Measurements from ENCODE around the gene LRRC25.

LRRC25 gene

DNA sequence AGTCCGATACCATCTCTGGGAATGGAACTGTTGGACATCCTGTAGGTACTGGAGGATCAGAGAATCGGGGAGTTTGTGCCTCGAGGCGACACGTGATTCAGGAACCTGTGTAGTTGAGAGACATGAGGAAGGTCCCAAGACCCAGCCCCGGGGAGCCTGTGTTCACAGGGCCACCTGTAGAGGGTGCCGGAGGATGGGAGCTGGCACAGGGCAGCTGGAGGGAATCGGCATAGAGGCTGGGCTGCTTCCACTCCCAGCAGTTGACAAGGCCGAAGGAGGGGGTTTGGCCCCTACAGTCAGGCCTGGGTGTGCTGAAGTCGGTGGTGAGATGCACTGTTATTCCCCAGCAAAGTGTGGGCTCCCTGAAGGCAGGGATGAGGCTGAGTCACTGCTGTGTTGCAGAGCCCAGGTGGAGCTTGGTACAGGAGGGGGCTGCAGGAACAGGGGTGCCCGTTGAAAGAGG lies 43.0 kb upstream of the LRRC25 start:
- H3K4me1 ChIP-seq (ENCODE audit: control insufficient read depth, low read depth, low read length), result peaks cover 12% of the 10 kb centered on the region
- no peaks in the 10 kb centered on the region for H3K9me3 ChIP-seq (ENCODE audit: control insufficient read depth, low read depth, low read length)
- H3K9ac ChIP-seq (ENCODE audit: low read length), result no peak overlapping the region
- H3K27me3 ChIP-seq (ENCODE audit: control insufficient read depth, insufficient read depth, low read length), result no peaks in the 10 kb centered on the region
- H3K4me3 ChIP-seq (ENCODE audit: low read length), result no peak overlapping the region
- H3K36me3 ChIP-seq (ENCODE audit: control insufficient read depth, low read depth, low read length), result peaks cover 5% of the 10 kb centered on the region
- H3K27ac ChIP-seq (ENCODE audit: low read length), result no peak overlapping the region

DNA sequence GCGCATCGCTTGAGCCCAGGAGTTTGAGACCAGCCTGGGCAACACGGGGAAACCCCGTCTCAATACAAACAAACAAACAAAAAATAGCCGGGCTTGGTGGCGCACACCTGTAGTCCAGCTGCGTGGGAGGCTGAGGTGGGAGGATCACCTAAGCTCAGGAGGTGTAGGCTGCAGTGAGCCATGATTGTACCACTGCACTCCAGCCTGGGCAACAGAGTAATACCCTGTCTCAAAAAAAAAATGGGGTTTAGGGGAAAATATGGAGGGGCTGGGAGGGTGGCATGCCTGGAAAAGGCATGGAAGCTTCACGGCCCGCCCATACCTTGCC lies 42.5 kb upstream of the LRRC25 start:
- no peak overlapping the region for H3K27ac ChIP-seq (ENCODE audit: low read length)

GRCh38 chr19:18439025-18439909 lies 41.8 kb upstream of the LRRC25 start:
- Histone ChIP-seq H3K4me1 (ENCODE audit: control insufficient read depth, low read depth, low read length) (peaks cover 16% of the 10 kb centered on the region), H3K27ac (ENCODE audit: low read length) (no peak overlapping the region), H3K4me3 (ENCODE audit: low read length) (no peak overlapping the region), H3K9ac (ENCODE audit: low read length) (no peak overlapping the region), H3K9me3 (ENCODE audit: control insufficient read depth, low read depth, low read length) (no peaks in the 10 kb centered on the region), H3K27me3 (ENCODE audit: control insufficient read depth, insufficient read depth, low read length) (no peaks in the 10 kb centered on the region), H3K36me3 (ENCODE audit: control insufficient read depth, low read depth, low read length) (peaks cover 12% of the 10 kb centered on the region)

More for the DNA sequence above, 42.5 kb upstream of the LRRC25 start:
- peaks cover 12% of the 10 kb centered on the region for H3K4me1 ChIP-seq (ENCODE audit: control insufficient read depth, low read depth, low read length)
- no peaks in the 10 kb centered on the region for H3K27me3 ChIP-seq (ENCODE audit: control insufficient read depth, insufficient read depth, low read length)
- H3K9me3 ChIP-seq (ENCODE audit: control insufficient read depth, low read depth, low read length), result no peaks in the 10 kb centered on the region
- H3K9ac ChIP-seq (ENCODE audit: low read length), result no peak overlapping the region
- no peak overlapping the region for H3K4me3 ChIP-seq (ENCODE audit: low read length)
- peaks cover 11% of the 10 kb centered on the region for H3K36me3 ChIP-seq (ENCODE audit: control insufficient read depth, low read depth, low read length)

DNA sequence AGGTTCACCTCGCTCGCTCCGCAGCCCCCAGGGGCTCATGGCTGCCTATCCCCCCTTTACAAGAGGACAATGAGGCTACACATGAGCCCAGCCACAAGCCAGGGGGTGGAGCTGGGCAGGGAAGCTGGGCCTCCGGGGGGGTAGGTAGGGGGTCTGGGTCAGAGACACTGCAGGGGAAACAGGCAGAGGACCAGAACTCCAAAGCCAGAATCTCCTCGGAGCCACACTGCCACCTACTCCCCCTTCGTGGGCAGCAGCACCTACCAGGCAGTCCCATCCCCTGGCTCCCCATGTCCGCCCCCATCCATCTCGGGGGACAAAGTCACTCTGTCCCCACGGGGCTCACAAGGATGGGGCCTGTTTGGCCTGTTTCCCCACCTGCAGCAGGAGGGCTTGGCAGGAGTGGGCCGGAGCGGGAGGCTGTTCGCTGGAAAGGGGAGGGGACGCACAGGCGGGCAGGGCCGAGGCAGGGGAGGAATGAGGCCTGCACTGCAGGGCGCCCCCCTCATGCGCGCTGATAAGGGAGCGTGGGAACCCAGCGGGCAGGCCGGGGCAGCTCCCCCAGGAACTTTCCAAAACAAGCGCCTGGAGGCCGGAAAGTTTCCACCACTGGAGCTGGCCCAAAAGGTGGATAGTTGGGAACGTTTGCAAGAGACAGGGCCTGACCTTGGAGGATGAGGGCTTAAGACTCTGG lies 41.1 kb upstream of the LRRC25 start:
- Histone ChIP-seq H3K9ac (ENCODE audit: low read length) (peak overlapping the region; percentile 13), H3K4me1 (ENCODE audit: control insufficient read depth, low read depth, low read length) (peaks cover 16% of the 10 kb centered on the region), H3K36me3 (ENCODE audit: control insufficient read depth, low read depth, low read length) (peaks cover 12% of the 10 kb centered on the region), H3K9me3 (ENCODE audit: control insufficient read depth, low read depth, low read length) (no peaks in the 10 kb centered on the region), H3K27me3 (ENCODE audit: control insufficient read depth, insufficient read depth, low read length) (no peaks in the 10 kb centered on the region), H3K4me3 (ENCODE audit: low read length) (no peak overlapping the region), H3K27ac (ENCODE audit: low read length) (no peak overlapping the region)

- Histone ChIP-seq H3K4me1 (ENCODE audit: control insufficient read depth, low read depth, low read length) (peaks cover 16% of the 10 kb centered on the region), H3K9me3 (ENCODE audit: control insufficient read depth, low read depth, low read length) (no peaks in the 10 kb centered on the region), H3K9ac (ENCODE audit: low read length) (peak within 1 kb of the TSS; percentile 50), H3K27me3 (ENCODE audit: control insufficient read depth, insufficient read depth, low read length) (no peaks in the 10 kb centered on the region), H3K27ac (ENCODE audit: low read length) (no peak within 1 kb of the TSS), H3K4me3 (ENCODE audit: low read length) (peak within 1 kb of the TSS; percentile 67), H3K36me3 (ENCODE audit: control insufficient read depth, low read depth, low read length) (peaks cover 12% of the 10 kb centered on the region)
These were observed 40.3 kb upstream of the LRRC25 start, which contains the start of gene ISYNA1 for GRCh38 chr19:18437491-18438330. Gene ISYNA1 (minus strand): TSS chr19:18438133. CDS start chr19:18437979, 154 bp downstream.

DNA sequence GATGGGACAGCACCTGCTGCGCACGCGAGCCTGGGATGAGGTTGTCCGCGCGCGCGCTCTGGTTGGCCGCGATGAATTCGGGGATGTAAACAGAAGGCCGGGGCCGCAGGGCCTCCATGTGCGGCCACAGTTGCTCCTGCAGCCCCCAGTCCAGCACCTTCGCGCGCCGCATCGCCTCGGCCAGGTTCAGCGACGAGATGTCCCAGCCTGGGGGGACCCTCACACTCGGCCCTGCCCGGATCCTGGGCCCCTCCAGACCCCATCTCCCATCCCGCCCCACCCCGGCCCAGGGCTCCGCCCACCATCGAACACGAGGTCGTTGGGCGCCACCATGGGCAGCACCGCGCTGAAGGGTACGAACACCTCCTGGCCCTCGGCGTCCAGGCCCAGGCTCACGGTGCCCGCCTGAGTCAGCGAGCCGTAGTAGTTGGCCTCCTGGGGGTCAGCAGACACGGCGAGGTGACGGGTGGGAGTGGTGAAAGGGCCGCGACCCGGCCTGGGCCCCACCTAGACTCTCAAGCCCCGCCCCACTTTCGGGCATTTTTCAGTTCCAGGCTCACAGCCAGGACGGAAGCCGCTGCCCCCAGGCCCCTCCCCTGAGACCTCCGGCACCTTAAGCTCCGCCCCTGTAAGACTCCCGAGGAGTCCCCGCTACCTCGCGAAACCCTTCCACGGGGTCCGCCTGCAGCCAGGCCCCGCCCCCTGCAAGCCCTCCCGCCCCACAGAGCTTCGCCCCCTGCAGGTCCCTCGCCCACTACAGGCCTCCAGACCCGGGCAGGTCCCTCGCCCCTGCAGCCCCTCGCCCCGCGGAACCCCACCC lies 39.5 kb upstream of the LRRC25 start:
- Histone ChIP-seq H3K36me3 (ENCODE audit: control insufficient read depth, low read depth, low read length) (peaks cover 12% of the 10 kb centered on the region), H3K27ac (ENCODE audit: low read length) (no peak overlapping the region), H3K4me1 (ENCODE audit: control insufficient read depth, low read depth, low read length) (peaks cover 19% of the 10 kb centered on the region), H3K4me3 (ENCODE audit: low read length) (peak overlapping the region; percentile 67), H3K9me3 (ENCODE audit: control insufficient read depth, low read depth, low read length) (no peaks in the 10 kb centered on the region), H3K9ac (ENCODE audit: low read length) (peak overlapping the region; percentile 50), H3K27me3 (ENCODE audit: control insufficient read depth, insufficient read depth, low read length) (no peaks in the 10 kb centered on the region)

DNA sequence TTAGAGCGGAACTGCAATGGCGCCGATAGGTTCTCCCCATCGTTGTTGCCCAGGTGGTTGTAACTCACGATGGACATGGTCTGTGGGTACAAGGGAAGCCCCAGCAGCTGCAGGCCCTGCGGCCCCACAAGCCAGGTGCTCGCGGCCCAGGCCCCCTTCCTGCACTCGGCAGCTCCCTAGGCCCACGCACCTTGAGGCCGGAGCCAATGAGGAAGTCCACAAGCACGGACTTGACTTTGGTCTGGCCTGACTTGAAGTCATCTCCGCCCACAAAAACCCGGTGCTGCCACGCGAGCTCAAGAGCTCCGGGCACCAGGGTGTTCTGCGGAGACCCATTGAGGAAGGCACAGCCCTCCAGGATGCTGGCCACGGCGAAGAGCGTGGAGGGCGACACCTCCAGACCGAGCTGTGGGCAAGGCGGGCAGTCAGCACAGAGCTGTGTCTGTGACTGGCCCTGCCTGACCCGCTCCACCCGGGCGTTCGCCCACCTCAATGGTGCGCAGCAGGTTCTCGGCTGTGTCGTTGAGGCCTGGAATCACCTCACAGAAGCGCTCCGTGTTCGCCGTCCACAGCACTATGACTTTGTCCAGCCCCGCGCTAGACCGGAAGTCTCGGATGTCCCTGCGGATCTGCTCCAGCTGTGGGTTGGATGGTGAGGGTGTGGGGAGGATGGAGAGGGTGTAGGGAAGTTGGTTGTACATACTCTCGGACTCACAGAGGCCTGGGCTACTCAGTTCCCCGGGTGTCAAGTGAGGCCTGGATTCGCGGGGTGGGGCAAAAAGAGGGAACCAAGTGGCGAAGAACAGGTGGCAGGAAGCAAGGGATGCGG lies 38.6 kb upstream of the LRRC25 start:
- Histone ChIP-seq H3K9ac (ENCODE audit: low read length) (no peak overlapping the region), H3K4me1 (ENCODE audit: control insufficient read depth, low read depth, low read length) (peaks cover 19% of the 10 kb centered on the region), H3K27me3 (ENCODE audit: control insufficient read depth, insufficient read depth, low read length) (no peaks in the 10 kb centered on the region), H3K27ac (ENCODE audit: low read length) (no peak overlapping the region), H3K4me3 (ENCODE audit: low read length) (peak overlapping the region; percentile 67), H3K9me3 (ENCODE audit: control insufficient read depth, low read depth, low read length) (no peaks in the 10 kb centered on the region), H3K36me3 (ENCODE audit: control insufficient read depth, low read depth, low read length) (peaks cover 12% of the 10 kb centered on the region)

GRCh38 chr19:18435178-18435841 lies 37.9 kb upstream of the LRRC25 start:
- no peak overlapping the region for H3K9ac ChIP-seq (ENCODE audit: low read length)
- H3K27me3 ChIP-seq (ENCODE audit: control insufficient read depth, insufficient read depth, low read length), result no peaks in the 10 kb centered on the region
- H3K36me3 ChIP-seq (ENCODE audit: control insufficient read depth, low read depth, low read length), result peaks cover 12% of the 10 kb centered on the region
- peaks cover 19% of the 10 kb centered on the region for H3K4me1 ChIP-seq (ENCODE audit: control insufficient read depth, low read depth, low read length)
- H3K4me3 ChIP-seq (ENCODE audit: low read length), result no peak overlapping the region
- H3K9me3 ChIP-seq (ENCODE audit: control insufficient read depth, low read depth, low read length), result no peaks in the 10 kb centered on the region
- H3K27ac ChIP-seq (ENCODE audit: low read length), result no peak overlapping the region

DNA sequence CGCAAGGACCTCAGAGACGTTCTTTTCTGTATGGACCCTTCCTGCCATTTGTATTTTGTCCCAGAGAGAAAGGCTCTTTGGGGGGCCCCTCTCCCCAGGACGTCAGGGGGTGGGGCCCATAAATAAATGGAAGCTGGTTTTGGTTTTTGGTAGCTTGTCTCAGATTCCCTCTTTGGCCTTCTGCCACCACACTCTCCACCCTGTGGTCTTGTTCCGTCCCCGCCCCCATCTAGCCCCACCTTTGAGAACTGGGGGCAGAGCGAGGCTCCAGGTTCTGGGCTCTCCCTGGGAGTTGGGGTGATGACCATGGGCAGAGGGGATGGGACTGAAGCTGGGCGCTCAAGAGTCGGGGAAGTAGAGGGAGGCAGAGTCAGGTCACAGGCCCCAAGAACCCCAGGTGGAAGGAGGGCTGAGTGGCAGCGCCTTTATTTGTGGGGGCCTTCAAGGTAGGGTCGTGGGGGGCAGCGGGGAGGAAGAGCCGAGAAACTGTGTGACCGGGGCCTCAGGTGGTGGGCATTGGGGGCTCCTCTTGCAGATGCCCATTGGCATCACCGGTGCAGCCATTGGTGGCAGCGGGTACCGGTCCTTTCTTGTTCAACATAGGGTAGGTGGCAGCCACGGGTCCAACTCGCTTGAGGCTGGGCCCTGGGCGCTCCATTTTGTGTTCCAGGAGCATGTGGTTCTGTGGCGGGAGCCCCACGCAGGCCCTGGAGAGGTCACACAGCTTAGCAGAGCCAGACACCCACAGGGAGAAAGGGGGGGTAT lies 37.2 kb upstream of the LRRC25 start:
- Histone ChIP-seq H3K9me3 (ENCODE audit: control insufficient read depth, low read depth, low read length) (no peaks in the 10 kb centered on the region), H3K4me3 (ENCODE audit: low read length) (peak overlapping the region; percentile 46), H3K27me3 (ENCODE audit: control insufficient read depth, insufficient read depth, low read length) (no peaks in the 10 kb centered on the region), H3K9ac (ENCODE audit: low read length) (no peak overlapping the region), H3K4me1 (ENCODE audit: control insufficient read depth, low read depth, low read length) (peaks cover 23% of the 10 kb centered on the region), H3K27ac (ENCODE audit: low read length) (no peak overlapping the region), H3K36me3 (ENCODE audit: control insufficient read depth, low read depth, low read length) (peaks cover 12% of the 10 kb centered on the region)
